K562 (cell line): ENCODE results near the gene SCYL1. TPM values are rescaled to one million over a fixed set of nuclear protein-coding genes. Genes with fewer than 3 reads are reported as not detected.
A peak's percentile ranks its signal among the peaks of the same experiment; 100 is the strongest.

Experiments
- HMGN3 ChIP-seq: IDR thresholded peaks from 2 replicates; pipeline ENCODE4 v1.6.1; 2011; ENCODE audit warnings: borderline replicate concordance, low read depth, mild to moderate bottlenecking, mixed read lengths, low read length; ENCODE audit not compliant: insufficient read length; ENCODE audit errors: extremely low read depth
- SIN3A ChIP-seq, 2 experiments: fragments of 150-350 bp in 1 of 2; IDR thresholded peaks; 2 replicates each; pipeline ENCODE4 v1.6.1; 2011 to 2016; ENCODE audit warnings: borderline replicate concordance in 2 of 2, low read depth in 2 of 2, low read length in 2 of 2, mild to moderate bottlenecking in 2 of 2, moderate library complexity in 2 of 2; ENCODE audit not compliant: control insufficient read depth in 1 of 2
- SMAD4 ChIP-seq: fragments of 250-450 bp; sonication (Bioruptor Pico); conservative IDR thresholded peaks from 2 replicates; pipeline ENCODE4 v1.8.0; 2021; ENCODE audit warnings: inconsistent platforms, mild to moderate bottlenecking, moderate library complexity
- TARDBP ChIP-seq: fragments of 450-650 bp; IDR thresholded peaks from 2 replicates; pipeline ENCODE4 v1.6.1; 2016
- TEAD1 ChIP-seq, 2 experiments: fragments of 450-650 bp in 1 of 2; sonication (generic) in 1 of 2; formaldehyde crosslinking; IDR thresholded peaks; 2 replicates each; pipeline versions ENCODE4 v1.4.0 to v1.8.0; 2020 to 2022; ENCODE audit warnings: mild to moderate bottlenecking in 2 of 2, missing genetic modification reagents in 1 of 2
- polyA plus RNA-seq, 8 experiments: library from polyadenylated mRNA; depleted of rRNA in 4 of 8; stranded (reverse) in 5 of 8; unstranded in 3 of 8; fragments of >200 nt; fragmentation: Nextera tagmentation in 2 of 8; fragmentation: Illumina TruSeq in 1 of 8; extraction: Ambion mirVana in 2 of 8; extraction: Trizol in 1 of 8; gene quantifications; 2 replicates each; pipeline versions ENCODE4 v1.2.1 to v1.2.3, GENCODE V29; 2011 to 2014; ENCODE audit warnings: inconsistent platforms in 1 of 8, missing spikeins in 1 of 8
- total RNA-seq, 7 experiments: library from RNA; depleted of rRNA in 6 of 7; stranded (reverse); fragments of >200 nt in 6 of 7; fragmentation: Illumina TruSeq in 2 of 7; extraction: Trizol in 2 of 7; gene quantifications; 2 replicates each; pipeline versions ENCODE4 v1.2.1 to v1.2.3, GENCODE V29; 2011 to 2021; ENCODE audit warnings: low replicate concordance in 1 of 7
- TF ChIP-seq, protein P1 (sequence below), 3 experiments: fragments of 200-800 bp in 1 of 3; fragments of 250-450 bp in 1 of 3; fragments of 450-650 bp in 1 of 3; sonication (Bioruptor Pico) in 1 of 3; sonication (Bioruptor generic) in 1 of 3; formaldehyde crosslinking in 1 of 3; IDR thresholded peaks; 2 replicates each; pipeline versions ENCODE4 v1.6.1 to v1.8.0; 2016 to 2022; ENCODE audit warnings: mild to moderate bottlenecking in 2 of 3, missing genetic modification characterization in 2 of 3, missing compliant biosample characterization in 1 of 3, moderate library complexity in 1 of 3
- TF ChIP-seq, protein P2 (sequence below): fragments of 450-650 bp; formaldehyde crosslinking; IDR thresholded peaks from 2 replicates; pipeline ENCODE4 v1.4.0; 2022; ENCODE audit warnings: missing genetic modification characterization
- TF ChIP-seq, protein P3 (sequence below), 2 experiments: fragments of 450-650 bp in 1 of 2; sonication (generic) in 1 of 2; formaldehyde crosslinking in 1 of 2; IDR thresholded peaks; 2 replicates each; pipeline versions ENCODE4 v1.7.1 to v1.9.0; 2016 to 2022; ENCODE audit warnings: inconsistent platforms in 1 of 2, mild to moderate bottlenecking in 1 of 2, missing genetic modification reagents in 1 of 2

Gene SCYL1
- total and polyA plus RNA-seq, 9 of the 15 experiments (the other 6 are each of a cell fraction or from before 2014, with no cell fraction given) = 1.9 to 145 (median 57.6) TPM

DNA sequence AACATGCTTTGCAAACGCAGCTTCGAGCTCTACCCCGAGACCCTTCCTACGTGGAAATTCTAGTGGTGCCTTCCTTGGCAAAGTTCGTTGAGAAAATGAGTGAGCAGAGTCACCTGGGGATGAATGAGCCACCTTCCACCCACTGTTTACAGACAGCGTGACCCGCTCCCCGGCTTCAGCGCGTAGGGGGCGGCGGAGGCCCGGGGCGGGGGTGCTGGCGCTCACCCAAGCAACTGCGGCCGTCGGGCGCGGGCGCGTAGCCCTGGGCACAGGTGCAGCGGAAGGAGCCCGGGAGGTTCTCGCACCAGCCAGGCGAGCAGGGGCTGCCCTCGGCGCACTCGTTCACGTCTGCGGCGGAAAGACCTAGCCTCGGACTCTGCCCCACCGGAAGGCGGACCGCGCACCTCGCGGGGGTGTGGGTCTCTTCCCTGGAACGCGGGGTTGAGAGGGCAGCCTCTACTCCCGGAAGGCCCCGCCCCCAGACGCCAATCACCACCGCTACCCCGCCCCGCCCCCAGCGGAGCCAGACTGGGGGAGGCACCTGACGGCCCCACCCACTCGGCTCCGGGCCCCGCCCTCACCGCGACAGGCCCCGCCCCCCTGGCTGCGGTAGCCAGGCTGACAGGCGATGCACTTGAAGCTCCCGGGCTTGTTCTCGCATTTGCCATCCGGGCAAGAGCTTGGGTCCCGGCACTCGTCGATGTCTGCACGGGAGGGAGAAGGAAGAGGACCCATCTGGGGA is 21.5 kb downstream of the SCYL1 start (continued):
- TF ChIP-seq, protein P1, sequence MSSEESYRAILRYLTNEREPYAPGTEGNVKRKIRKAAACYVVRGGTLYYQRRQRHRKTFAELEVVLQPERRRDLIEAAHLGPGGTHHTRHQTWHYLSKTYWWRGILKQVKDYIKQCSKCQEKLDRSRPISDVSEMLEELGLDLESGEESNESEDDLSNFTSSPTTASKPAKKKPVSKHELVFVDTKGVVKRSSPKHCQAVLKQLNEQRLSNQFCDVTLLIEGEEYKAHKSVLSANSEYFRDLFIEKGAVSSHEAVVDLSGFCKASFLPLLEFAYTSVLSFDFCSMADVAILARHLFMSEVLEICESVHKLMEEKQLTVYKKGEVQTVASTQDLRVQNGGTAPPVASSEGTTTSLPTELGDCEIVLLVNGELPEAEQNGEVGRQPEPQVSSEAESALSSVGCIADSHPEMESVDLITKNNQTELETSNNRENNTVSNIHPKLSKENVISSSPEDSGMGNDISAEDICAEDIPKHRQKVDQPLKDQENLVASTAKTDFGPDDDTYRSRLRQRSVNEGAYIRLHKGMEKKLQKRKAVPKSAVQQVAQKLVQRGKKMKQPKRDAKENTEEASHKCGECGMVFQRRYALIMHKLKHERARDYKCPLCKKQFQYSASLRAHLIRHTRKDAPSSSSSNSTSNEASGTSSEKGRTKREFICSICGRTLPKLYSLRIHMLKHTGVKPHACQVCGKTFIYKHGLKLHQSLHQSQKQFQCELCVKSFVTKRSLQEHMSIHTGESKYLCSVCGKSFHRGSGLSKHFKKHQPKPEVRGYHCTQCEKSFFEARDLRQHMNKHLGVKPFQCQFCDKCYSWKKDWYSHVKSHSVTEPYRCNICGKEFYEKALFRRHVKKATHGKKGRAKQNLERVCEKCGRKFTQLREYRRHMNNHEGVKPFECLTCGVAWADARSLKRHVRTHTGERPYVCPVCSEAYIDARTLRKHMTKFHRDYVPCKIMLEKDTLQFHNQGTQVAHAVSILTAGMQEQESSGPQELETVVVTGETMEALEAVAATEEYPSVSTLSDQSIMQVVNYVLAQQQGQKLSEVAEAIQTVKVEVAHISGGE (CRISPR knock-in tag; IDR thresholded peaks at IDR 0.05) = peak in 1 of 3 experiments; percentile 80; a peak in 4 of 6 replicates
- TF ChIP-seq SMAD4 (peak; percentile 56; the same call in 1 of the 2 replicates), HMGN3 (no peak), SIN3A (IDR thresholded peaks at IDR 0.05; ENCODE audit: borderline replicate concordance in 2 of 2, control insufficient read depth in 1 of 2, low read depth in 2 of 2, low read length in 2 of 2) (0 out of 4 replicates have a peak, but pooled peaks of 1 of the 2 experiments have one; percentile 51), TEAD1 (CRISPR knock-in tag; IDR thresholded peaks at IDR 0.05) (0 out of 4 replicates have a peak, but pooled peaks of 1 of the 2 experiments have one; percentile 33), TARDBP (0 out of 2 replicates have a peak, but pooled peaks have one; percentile 24)
- TF ChIP-seq, protein P2, sequence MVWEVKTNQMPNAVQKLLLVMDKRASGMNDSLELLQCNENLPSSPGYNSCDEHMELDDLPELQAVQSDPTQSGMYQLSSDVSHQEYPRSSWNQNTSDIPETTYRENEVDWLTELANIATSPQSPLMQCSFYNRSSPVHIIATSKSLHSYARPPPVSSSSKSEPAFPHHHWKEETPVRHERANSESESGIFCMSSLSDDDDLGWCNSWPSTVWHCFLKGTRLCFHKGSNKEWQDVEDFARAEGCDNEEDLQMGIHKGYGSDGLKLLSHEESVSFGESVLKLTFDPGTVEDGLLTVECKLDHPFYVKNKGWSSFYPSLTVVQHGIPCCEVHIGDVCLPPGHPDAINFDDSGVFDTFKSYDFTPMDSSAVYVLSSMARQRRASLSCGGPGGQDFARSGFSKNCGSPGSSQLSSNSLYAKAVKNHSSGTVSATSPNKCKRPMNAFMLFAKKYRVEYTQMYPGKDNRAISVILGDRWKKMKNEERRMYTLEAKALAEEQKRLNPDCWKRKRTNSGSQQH (CRISPR knock-in tag) = peak; percentile 19; the same call in 1 of the 2 replicates
- TF ChIP-seq, protein P3, sequence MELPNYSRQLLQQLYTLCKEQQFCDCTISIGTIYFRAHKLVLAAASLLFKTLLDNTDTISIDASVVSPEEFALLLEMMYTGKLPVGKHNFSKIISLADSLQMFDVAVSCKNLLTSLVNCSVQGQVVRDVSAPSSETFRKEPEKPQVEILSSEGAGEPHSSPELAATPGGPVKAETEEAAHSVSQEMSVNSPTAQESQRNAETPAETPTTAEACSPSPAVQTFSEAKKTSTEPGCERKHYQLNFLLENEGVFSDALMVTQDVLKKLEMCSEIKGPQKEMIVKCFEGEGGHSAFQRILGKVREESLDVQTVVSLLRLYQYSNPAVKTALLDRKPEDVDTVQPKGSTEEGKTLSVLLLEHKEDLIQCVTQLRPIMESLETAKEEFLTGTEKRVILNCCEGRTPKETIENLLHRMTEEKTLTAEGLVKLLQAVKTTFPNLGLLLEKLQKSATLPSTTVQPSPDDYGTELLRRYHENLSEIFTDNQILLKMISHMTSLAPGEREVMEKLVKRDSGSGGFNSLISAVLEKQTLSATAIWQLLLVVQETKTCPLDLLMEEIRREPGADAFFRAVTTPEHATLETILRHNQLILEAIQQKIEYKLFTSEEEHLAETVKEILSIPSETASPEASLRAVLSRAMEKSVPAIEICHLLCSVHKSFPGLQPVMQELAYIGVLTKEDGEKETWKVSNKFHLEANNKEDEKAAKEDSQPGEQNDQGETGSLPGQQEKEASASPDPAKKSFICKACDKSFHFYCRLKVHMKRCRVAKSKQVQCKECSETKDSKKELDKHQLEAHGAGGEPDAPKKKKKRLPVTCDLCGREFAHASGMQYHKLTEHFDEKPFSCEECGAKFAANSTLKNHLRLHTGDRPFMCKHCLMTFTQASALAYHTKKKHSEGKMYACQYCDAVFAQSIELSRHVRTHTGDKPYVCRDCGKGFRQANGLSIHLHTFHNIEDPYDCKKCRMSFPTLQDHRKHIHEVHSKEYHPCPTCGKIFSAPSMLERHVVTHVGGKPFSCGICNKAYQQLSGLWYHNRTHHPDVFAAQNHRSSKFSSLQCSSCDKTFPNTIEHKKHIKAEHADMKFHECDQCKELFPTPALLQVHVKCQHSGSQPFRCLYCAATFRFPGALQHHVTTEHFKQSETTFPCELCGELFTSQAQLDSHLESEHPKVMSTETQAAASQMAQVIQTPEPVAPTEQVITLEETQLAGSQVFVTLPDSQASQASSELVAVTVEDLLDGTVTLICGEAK (IDR thresholded peaks at IDR 0.05) = peak; percentile 50; the same call in 1 of the 2 replicates
- TF ChIP-seq, protein P3 (CRISPR knock-in tag; IDR thresholded peaks at IDR 0.05) = no peak
